ENCODE measurements around the gene ZSWIM2.

DNA sequence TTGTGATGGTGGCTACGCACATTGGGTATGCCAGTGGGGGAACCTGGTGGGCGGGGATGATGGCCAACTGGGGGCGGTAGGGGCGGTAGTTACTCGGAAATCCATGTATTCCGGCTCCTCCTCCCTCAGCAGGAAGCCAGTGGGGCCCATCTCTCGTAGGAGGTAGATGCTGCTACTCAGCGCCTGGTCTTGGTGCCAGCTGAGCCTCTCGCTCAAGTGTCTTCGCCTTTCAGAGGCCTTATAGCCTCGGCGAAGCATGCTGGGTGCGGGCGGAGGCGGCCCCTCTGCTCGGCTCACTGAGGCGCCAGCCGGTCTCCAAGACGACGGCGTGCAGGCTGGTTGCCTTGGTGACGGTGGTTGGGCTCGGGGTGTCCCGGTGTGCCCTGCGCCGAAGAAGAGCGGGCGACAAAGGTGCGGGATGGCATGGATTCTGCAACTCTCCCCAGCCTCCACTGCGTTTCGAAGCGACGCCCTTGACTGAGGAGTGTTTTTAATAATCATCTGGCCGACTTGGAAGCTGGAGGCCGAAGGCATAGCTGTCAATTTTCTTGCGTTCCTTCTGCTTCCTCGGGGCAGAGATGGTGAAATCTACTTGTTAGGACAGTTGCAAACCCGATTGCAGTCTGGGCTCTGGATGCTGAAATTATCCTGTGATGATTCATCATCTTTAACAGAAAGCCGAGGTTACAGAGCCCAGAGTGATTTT, at the start of gene ZSWIM2:
- no peak for TF ChIP-seq MEF2A (IDR thresholded peaks at IDR 0.05; ENCODE audit: borderline replicate concordance, low read depth)
- TF ChIP-seq, protein P1, sequence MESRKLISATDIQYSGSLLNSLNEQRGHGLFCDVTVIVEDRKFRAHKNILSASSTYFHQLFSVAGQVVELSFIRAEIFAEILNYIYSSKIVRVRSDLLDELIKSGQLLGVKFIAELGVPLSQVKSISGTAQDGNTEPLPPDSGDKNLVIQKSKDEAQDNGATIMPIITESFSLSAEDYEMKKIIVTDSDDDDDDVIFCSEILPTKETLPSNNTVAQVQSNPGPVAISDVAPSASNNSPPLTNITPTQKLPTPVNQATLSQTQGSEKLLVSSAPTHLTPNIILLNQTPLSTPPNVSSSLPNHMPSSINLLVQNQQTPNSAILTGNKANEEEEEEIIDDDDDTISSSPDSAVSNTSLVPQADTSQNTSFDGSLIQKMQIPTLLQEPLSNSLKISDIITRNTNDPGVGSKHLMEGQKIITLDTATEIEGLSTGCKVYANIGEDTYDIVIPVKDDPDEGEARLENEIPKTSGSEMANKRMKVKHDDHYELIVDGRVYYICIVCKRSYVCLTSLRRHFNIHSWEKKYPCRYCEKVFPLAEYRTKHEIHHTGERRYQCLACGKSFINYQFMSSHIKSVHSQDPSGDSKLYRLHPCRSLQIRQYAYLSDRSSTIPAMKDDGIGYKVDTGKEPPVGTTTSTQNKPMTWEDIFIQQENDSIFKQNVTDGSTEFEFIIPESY (IDR thresholded peaks at IDR 0.05; ENCODE audit: borderline replicate concordance, low read depth): no peak

Data from SK-N-SH (cell line).